ENCODE measurements around the gene DENND1B. TPM values are rescaled to one million over a fixed set of nuclear protein-coding genes. Genes with fewer than 3 reads are reported as not detected.

The DENND1B gene
- total RNA-seq, 4 donors from 2014 or later, result 10.1 to 14.4 (median 12.6) TPM

- no peaks in the 10 kb centered on the region for H3K9me3 ChIP-seq
- 46% methylated on average over 4 of the region's 4 CpGs for WGBS
- H3K4me3 ChIP-seq, result no peak overlapping the region
- no peaks in the 10 kb centered on the region for H3K4me1 ChIP-seq
- no peaks in the 10 kb centered on the region for H3K36me3 ChIP-seq
- no peak overlapping the region for H3K27ac ChIP-seq
- TF ChIP-seq CTCF (IDR thresholded peaks at IDR 0.05) (no peak), POLR2AphosphoS5 (IDR thresholded peaks at IDR 0.05) (no peak), EP300 (IDR thresholded peaks at IDR 0.05) (no peak), POLR2A (IDR thresholded peaks at IDR 0.05) (no peak)
- H3K27me3 ChIP-seq, result no peaks in the 10 kb centered on the region
- no peak for DNase-seq (ENCODE audit: low spot score in 2 of 2)
Measured at GRCh38 chr1:197810812-197811211, 35.5 kb upstream of the DENND1B start.

- TF ChIP-seq EP300 (IDR thresholded peaks at IDR 0.05) (no peak), CTCF (IDR thresholded peaks at IDR 0.05) (no peak), POLR2AphosphoS5 (IDR thresholded peaks at IDR 0.05) (no peak), POLR2A (IDR thresholded peaks at IDR 0.05) (no peak)
- Histone ChIP-seq H3K4me3 (no peak overlapping the region), H3K36me3 (no peaks in the 10 kb centered on the region), H3K27me3 (no peaks in the 10 kb centered on the region), H3K27ac (no peak overlapping the region), H3K4me1 (no peaks in the 10 kb centered on the region), H3K9me3 (no peaks in the 10 kb centered on the region)
- WGBS, result 65% methylated on average over 3 of the region's 3 CpGs
- DNase-seq (ENCODE audit: low spot score in 2 of 2), result no peak
Measured at GRCh38 chr1:197808880-197809279, 33.6 kb upstream of the DENND1B start.

- 63% methylated on average over 5 of the region's 5 CpGs for WGBS
- no peaks in the 10 kb centered on the region for H3K27me3 ChIP-seq
- H3K27ac ChIP-seq, result no peak overlapping the region
- H3K4me1 ChIP-seq, result no peaks in the 10 kb centered on the region
- no peaks in the 10 kb centered on the region for H3K9me3 ChIP-seq
- no peak for TF ChIP-seq CTCF (IDR thresholded peaks at IDR 0.05)
- TF ChIP-seq POLR2AphosphoS5 (IDR thresholded peaks at IDR 0.05), result no peak
- TF ChIP-seq EP300 (IDR thresholded peaks at IDR 0.05), result no peak
- no peak for TF ChIP-seq POLR2A (IDR thresholded peaks at IDR 0.05)
- H3K4me3 ChIP-seq, result no peak overlapping the region
- H3K36me3 ChIP-seq, result no peaks in the 10 kb centered on the region
- no peak for DNase-seq (ENCODE audit: low spot score in 2 of 2)
Measured at GRCh38 chr1:197807739-197808453, 32.6 kb upstream of the DENND1B start.

- H3K27me3 ChIP-seq, result no peaks in the 10 kb centered on the region
- no peak for DNase-seq (ENCODE audit: low spot score in 2 of 2)
- no peaks in the 10 kb centered on the region for H3K9me3 ChIP-seq
- H3K4me3 ChIP-seq, result no peak overlapping the region
- H3K27ac ChIP-seq, result no peak overlapping the region
- H3K36me3 ChIP-seq, result no peaks in the 10 kb centered on the region
- no peak for TF ChIP-seq CTCF (IDR thresholded peaks at IDR 0.05)
- no peak for TF ChIP-seq EP300 (IDR thresholded peaks at IDR 0.05)
- no peak for TF ChIP-seq POLR2AphosphoS5 (IDR thresholded peaks at IDR 0.05)
- no peak for TF ChIP-seq POLR2A (IDR thresholded peaks at IDR 0.05)
- WGBS, result 75% methylated on average over 4 of the region's 4 CpGs
- H3K4me1 ChIP-seq, result no peaks in the 10 kb centered on the region
Measured at GRCh38 chr1:197807216-197807615, 31.9 kb upstream of the DENND1B start.

GRCh38 chr1:197806718-197807117 is 31.4 kb upstream of the DENND1B start:
- Histone ChIP-seq H3K27me3 (no peaks in the 10 kb centered on the region), H3K4me1 (no peaks in the 10 kb centered on the region), H3K36me3 (no peaks in the 10 kb centered on the region), H3K27ac (no peak overlapping the region), H3K4me3 (no peak overlapping the region), H3K9me3 (no peaks in the 10 kb centered on the region)
- WGBS, result 96% methylated on average over 1 of the region's 1 CpG
- TF ChIP-seq POLR2AphosphoS5 (IDR thresholded peaks at IDR 0.05) (no peak), CTCF (IDR thresholded peaks at IDR 0.05) (no peak), EP300 (IDR thresholded peaks at IDR 0.05) (no peak), POLR2A (IDR thresholded peaks at IDR 0.05) (no peak)
- no peak for DNase-seq (ENCODE audit: low spot score in 2 of 2)
